Measurements from ENCODE around the gene RND1.

DNA sequence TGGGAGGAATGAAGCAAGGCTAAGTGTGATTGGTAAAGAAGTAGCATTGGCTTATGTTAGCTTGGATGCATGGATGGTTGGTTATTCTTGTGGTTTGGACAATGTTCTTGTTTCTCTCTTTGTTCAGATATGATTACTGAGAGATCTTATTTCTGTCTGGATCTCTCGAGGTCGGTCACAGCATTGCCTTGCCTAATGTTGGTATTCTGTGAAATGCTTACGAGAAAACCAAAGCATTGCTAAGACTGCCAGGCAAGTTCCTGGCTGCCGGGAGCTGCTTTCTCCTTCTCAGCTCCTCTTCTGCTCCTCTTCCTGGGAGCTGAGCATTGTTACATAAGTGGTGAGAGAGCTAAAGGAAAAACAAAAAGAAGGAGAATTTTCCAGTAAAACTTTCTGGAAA, 7.4 kb upstream of the RND1 start:
- TF ChIP-seq, protein P1, sequence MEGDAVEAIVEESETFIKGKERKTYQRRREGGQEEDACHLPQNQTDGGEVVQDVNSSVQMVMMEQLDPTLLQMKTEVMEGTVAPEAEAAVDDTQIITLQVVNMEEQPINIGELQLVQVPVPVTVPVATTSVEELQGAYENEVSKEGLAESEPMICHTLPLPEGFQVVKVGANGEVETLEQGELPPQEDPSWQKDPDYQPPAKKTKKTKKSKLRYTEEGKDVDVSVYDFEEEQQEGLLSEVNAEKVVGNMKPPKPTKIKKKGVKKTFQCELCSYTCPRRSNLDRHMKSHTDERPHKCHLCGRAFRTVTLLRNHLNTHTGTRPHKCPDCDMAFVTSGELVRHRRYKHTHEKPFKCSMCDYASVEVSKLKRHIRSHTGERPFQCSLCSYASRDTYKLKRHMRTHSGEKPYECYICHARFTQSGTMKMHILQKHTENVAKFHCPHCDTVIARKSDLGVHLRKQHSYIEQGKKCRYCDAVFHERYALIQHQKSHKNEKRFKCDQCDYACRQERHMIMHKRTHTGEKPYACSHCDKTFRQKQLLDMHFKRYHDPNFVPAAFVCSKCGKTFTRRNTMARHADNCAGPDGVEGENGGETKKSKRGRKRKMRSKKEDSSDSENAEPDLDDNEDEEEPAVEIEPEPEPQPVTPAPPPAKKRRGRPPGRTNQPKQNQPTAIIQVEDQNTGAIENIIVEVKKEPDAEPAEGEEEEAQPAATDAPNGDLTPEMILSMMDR (IDR thresholded peaks at IDR 0.05) = no peak
- TF ChIP-seq POLR2A (IDR thresholded peaks at IDR 0.05) = no peak
